NCI-H526 (cell line): Measurements from ENCODE around the gene PGPEP1.
"Not testable (repeated sequence)": the region's sequence is repeated elsewhere in the genome, so short reads cannot be mapped to it uniquely, and the experiment has no call there.

ENCODE experiments used
- DNase-seq, 2 experiments: peaks; one replicate each; lab custom pipeline; 2025; lab: John Stamatoyannopoulos, UW

PGPEP1 gene

GRCh38 chr19:18308051-18308947 is 32.1 kb upstream of the PGPEP1 start:
- no peak for DNase-seq

- no peak for DNase-seq
Observed at GRCh38 chr19:18308948-18309325, 31.5 kb upstream of the PGPEP1 start.

- no peak for DNase-seq
Observed at GRCh38 chr19:18309525-18310064, 30.8 kb upstream of the PGPEP1 start.

- DNase-seq = no peak
Observed at GRCh38 chr19:18310118-18310909, 30.1 kb upstream of the PGPEP1 start.

GRCh38 chr19:18310966-18311365 is 29.4 kb upstream of the PGPEP1 start:
- no peak for DNase-seq

GRCh38 chr19:18311502-18312091 is 28.8 kb upstream of the PGPEP1 start:
- DNase-seq = no peak

GRCh38 chr19:18312092-18312534 is 28.3 kb upstream of the PGPEP1 start:
- no peak for DNase-seq

GRCh38 chr19:18313398-18313797 is 27.0 kb upstream of the PGPEP1 start:
- no peak for DNase-seq

- DNase-seq = no peak
Observed at GRCh38 chr19:18317961-18318800, 22.2 kb upstream of the PGPEP1 start.

- DNase-seq = no peak
Observed at GRCh38 chr19:18319591-18320135, 20.7 kb upstream of the PGPEP1 start.

GRCh38 chr19:18320865-18321733 is 19.3 kb upstream of the PGPEP1 start:
- no peak for DNase-seq

- DNase-seq = no peak
Observed at GRCh38 chr19:18321734-18322102, 18.7 kb upstream of the PGPEP1 start.

GRCh38 chr19:18322318-18322758 is 18.1 kb upstream of the PGPEP1 start:
- DNase-seq = peak; percentile 25

- DNase-seq = peak; percentile 91 to 97
Observed at GRCh38 chr19:18322759-18323460, 17.5 kb upstream of the PGPEP1 start, which contains the start of gene LSM4. LSM4 (minus strand) TSS chr19:18323076; CDS start chr19:18323020, 56 bp downstream.

GRCh38 chr19:18324373-18324731 is 16.0 kb upstream of the PGPEP1 start:
- DNase-seq = not testable (repeated sequence)

- DNase-seq = no peak
Observed at GRCh38 chr19:18326772-18327171, 13.6 kb upstream of the PGPEP1 start.

GRCh38 chr19:18328340-18329034 is 11.9 kb upstream of the PGPEP1 start:
- DNase-seq = peak; percentile 91 to 92

- no peak for DNase-seq
Observed at GRCh38 chr19:18329035-18329376, 11.4 kb upstream of the PGPEP1 start.

- DNase-seq = no peak
Observed at GRCh38 chr19:18330868-18331267, 9.5 kb upstream of the PGPEP1 start.
